Astrocyte (in vitro differentiated cells and primary cell): ENCODE results near the gene PCSK5. TPM values are rescaled to one million over a fixed set of nuclear protein-coding genes. Genes with fewer than 3 reads are reported as not detected.

Source experiments
- DNase-seq: peaks from one replicate; pipeline ENCODE4 v3.0.0-alpha.2; 2010; ENCODE audit warnings: low read depth
- FAIRE-seq: peaks from 2 replicates; lab custom pipeline; 2011; peaks lifted over from hg19 to GRCh38; lab: Jason Lieb, UNC
- H2AFZ ChIP-seq: 2 replicates; pipeline ENCODE4 v1.6.0; 2012; ENCODE audit warnings: low read depth, low read length, inconsistent platforms
- H3K27ac ChIP-seq: 2 replicates; pipeline ENCODE4 v1.5.1; 2011; ENCODE audit warnings: low read depth, low read length, inconsistent platforms
- H3K27me3 ChIP-seq: 2 replicates; pipeline ENCODE4 v1.6.0; 2011; ENCODE audit warnings: low read length, inconsistent platforms; ENCODE audit not compliant: insufficient read depth
- H3K36me3 ChIP-seq: 2 replicates; pipeline ENCODE4 v1.5.1; 2011; ENCODE audit warnings: low read length, inconsistent platforms; ENCODE audit not compliant: insufficient read depth
- H3K4me1 ChIP-seq: 2 replicates; pipeline ENCODE4 v1.5.1; 2011; ENCODE audit warnings: low read length, inconsistent platforms; ENCODE audit not compliant: insufficient read depth
- H3K4me2 ChIP-seq: 2 replicates; pipeline ENCODE4 v1.6.0; 2012; ENCODE audit warnings: low read length, inconsistent platforms
- H3K4me3 ChIP-seq: 2 replicates; pipeline ENCODE4 v1.5.1; 2011; ENCODE audit warnings: low read depth, mild to moderate bottlenecking, low read length, inconsistent platforms; ENCODE audit not compliant: insufficient read depth
- H3K79me2 ChIP-seq: 2 replicates; pipeline ENCODE4 v1.6.0; 2012; ENCODE audit warnings: mild to moderate bottlenecking, low read length, inconsistent platforms; ENCODE audit not compliant: insufficient read depth
- H3K9ac ChIP-seq: 2 replicates; pipeline ENCODE4 v1.6.0; 2012; ENCODE audit warnings: mild to moderate bottlenecking, low read length, inconsistent platforms
- H3K9me3 ChIP-seq: 2 replicates; pipeline ENCODE4 v1.5.1; 2012; ENCODE audit warnings: low read depth, mild to moderate bottlenecking, low read length, inconsistent platforms; ENCODE audit not compliant: insufficient read depth
- H4K20me1 ChIP-seq: 2 replicates; pipeline ENCODE4 v1.6.0; 2012; ENCODE audit warnings: low read length, inconsistent platforms; ENCODE audit not compliant: insufficient read depth
- H3K27ac Mint-ChIP-seq: one replicate; pipeline ENCODE4 v1.8.0; 2021; ENCODE audit warnings: mild to moderate bottlenecking, mixed read lengths; ENCODE audit not compliant: unreplicated experiment
- H3K27me3 Mint-ChIP-seq: one replicate; pipeline ENCODE4 v1.8.0; 2021; ENCODE audit warnings: low read depth, mixed read lengths; ENCODE audit not compliant: unreplicated experiment
- H3K36me3 Mint-ChIP-seq: one replicate; pipeline ENCODE4 v1.8.0; 2021; ENCODE audit warnings: low read depth, mixed read lengths; ENCODE audit not compliant: unreplicated experiment
- H3K4me1 Mint-ChIP-seq: one replicate; pipeline ENCODE4 v1.8.0; 2021; ENCODE audit warnings: low read depth, mixed read lengths; ENCODE audit not compliant: unreplicated experiment
- H3K4me3 Mint-ChIP-seq: one replicate; pipeline ENCODE4 v1.8.0; 2021; ENCODE audit warnings: mild to moderate bottlenecking, moderate library complexity, mixed read lengths; ENCODE audit not compliant: unreplicated experiment
- H3K9me3 Mint-ChIP-seq: one replicate; pipeline ENCODE4 v1.8.0; 2021; ENCODE audit warnings: mild to moderate bottlenecking, mixed read lengths; ENCODE audit not compliant: unreplicated experiment
- EZH2 ChIP-seq: IDR thresholded peaks from 2 replicates; pipeline ENCODE4 v1.6.1; 2012; ENCODE audit warnings: mild to moderate bottlenecking, low read length, inconsistent platforms; ENCODE audit not compliant: insufficient read depth
- total RNA-seq: library from RNA; stranded (reverse); gene quantifications from 2 replicates; pipeline ENCODE4 v1.2.1, GENCODE V29; 2021
- TF ChIP-seq, protein P1 (sequence below): IDR thresholded peaks from 2 replicates; pipeline ENCODE4 v1.5.1; 2011; ENCODE audit warnings: low read depth, mild to moderate bottlenecking, inconsistent platforms, low read length, moderate library complexity; ENCODE audit not compliant: insufficient read depth

PCSK5 gene
- total RNA-seq, 1 donor from 2014 or later: 13.1 TPM

DNA sequence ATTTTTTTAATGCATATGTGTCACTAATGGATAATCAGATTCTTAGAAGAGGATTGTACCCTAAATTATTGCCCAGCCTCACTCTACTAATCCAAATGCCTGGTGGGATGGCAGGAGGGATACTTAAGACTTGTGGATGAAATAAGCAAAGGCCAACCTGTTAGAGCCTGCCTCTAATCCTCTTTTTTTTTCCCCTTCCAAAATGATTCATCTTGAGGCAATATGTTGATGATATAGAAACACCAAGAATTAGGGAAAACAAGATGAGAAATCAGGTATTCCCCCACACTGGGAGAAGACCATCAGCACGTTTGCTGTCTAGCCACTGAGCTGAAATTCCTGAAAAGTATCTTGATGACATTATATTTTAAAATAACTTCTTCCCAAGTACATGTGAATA is 451.7 kb downstream of the PCSK5 start:
- Mint-ChIP-seq H3K4me1 (no peaks in the 10 kb centered on the region), H3K4me3 (no peak overlapping the region), H3K9me3 (peaks cover 4% of the 10 kb centered on the region), H3K27ac (no peak overlapping the region), H3K36me3 (no peaks in the 10 kb centered on the region), H3K27me3 (peaks cover 31% of the 10 kb centered on the region)
- no peaks in the 10 kb centered on the region for H3K79me2 ChIP-seq
- no peak overlapping the region for H3K9ac ChIP-seq
- TF ChIP-seq, protein P1, sequence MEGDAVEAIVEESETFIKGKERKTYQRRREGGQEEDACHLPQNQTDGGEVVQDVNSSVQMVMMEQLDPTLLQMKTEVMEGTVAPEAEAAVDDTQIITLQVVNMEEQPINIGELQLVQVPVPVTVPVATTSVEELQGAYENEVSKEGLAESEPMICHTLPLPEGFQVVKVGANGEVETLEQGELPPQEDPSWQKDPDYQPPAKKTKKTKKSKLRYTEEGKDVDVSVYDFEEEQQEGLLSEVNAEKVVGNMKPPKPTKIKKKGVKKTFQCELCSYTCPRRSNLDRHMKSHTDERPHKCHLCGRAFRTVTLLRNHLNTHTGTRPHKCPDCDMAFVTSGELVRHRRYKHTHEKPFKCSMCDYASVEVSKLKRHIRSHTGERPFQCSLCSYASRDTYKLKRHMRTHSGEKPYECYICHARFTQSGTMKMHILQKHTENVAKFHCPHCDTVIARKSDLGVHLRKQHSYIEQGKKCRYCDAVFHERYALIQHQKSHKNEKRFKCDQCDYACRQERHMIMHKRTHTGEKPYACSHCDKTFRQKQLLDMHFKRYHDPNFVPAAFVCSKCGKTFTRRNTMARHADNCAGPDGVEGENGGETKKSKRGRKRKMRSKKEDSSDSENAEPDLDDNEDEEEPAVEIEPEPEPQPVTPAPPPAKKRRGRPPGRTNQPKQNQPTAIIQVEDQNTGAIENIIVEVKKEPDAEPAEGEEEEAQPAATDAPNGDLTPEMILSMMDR: no peak
- no peak for TF ChIP-seq EZH2
- H3K36me3 ChIP-seq: no peaks in the 10 kb centered on the region
- H3K4me3 ChIP-seq: no peak overlapping the region
- no peak overlapping the region for H3K4me2 ChIP-seq
- H2AFZ ChIP-seq: no peak overlapping the region
- no peaks in the 10 kb centered on the region for H4K20me1 ChIP-seq
- no peaks in the 10 kb centered on the region for H3K27me3 ChIP-seq
- H3K4me1 ChIP-seq: no peaks in the 10 kb centered on the region
- no peaks in the 10 kb centered on the region for H3K9me3 ChIP-seq
- FAIRE-seq (no peak), DNase-seq (no peak)
- H3K27ac ChIP-seq: no peak overlapping the region

DNA sequence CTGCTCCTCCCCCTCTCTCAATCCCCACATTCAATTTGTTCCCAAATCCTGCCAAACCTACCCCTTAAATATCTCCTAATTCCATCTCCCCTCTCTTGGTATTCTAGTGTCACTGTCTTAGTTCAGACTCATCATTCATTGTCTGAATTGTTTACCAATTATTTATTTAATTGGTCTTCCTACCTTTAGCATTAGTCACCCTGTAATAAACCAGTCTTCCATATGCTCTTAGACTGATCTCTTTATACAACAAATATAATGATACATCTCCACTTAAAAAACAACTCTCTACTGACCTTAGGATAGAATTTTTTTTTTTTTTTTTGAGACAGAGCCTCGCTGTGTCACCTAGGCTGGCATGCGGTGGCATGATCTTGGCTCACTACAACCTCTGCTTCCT is 452.4 kb downstream of the PCSK5 start:
- no peak for FAIRE-seq
- no peak overlapping the region for H3K27ac Mint-ChIP-seq
- H3K36me3 ChIP-seq: no peaks in the 10 kb centered on the region

GRCh38 chr9:76349865-76350264 is 459.4 kb downstream of the PCSK5 start:
- H3K4me1 Mint-ChIP-seq: peaks cover 5% of the 10 kb centered on the region
- no peak overlapping the region for H2AFZ ChIP-seq
- H3K9ac ChIP-seq: no peak overlapping the region
- H3K4me2 ChIP-seq: no peak overlapping the region
- no peaks in the 10 kb centered on the region for H3K79me2 ChIP-seq
- H3K4me3 ChIP-seq: no peak overlapping the region
- no peak overlapping the region for H3K27ac ChIP-seq
- no peak for TF ChIP-seq EZH2
- TF ChIP-seq, protein P1: no peak
- no peak overlapping the region for H3K27ac Mint-ChIP-seq
- H3K4me3 Mint-ChIP-seq: no peak overlapping the region
- H3K27me3 Mint-ChIP-seq: peaks cover 29% of the 10 kb centered on the region
- H3K36me3 ChIP-seq: no peaks in the 10 kb centered on the region
- DNase-seq (no peak), FAIRE-seq (no peak)
- H3K9me3 Mint-ChIP-seq: peaks cover 3% of the 10 kb centered on the region
- peaks cover 25% of the 10 kb centered on the region for H3K27me3 ChIP-seq
- H3K9me3 ChIP-seq: no peaks in the 10 kb centered on the region
- H4K20me1 ChIP-seq: no peaks in the 10 kb centered on the region
- H3K4me1 ChIP-seq: no peaks in the 10 kb centered on the region
- H3K36me3 Mint-ChIP-seq: peaks cover 1% of the 10 kb centered on the region

More for the DNA sequence above, 452.4 kb downstream of the PCSK5 start:
- Histone ChIP-seq H3K79me2 (no peaks in the 10 kb centered on the region), H3K9ac (no peak overlapping the region), H3K9me3 (no peaks in the 10 kb centered on the region), H3K27me3 (no peaks in the 10 kb centered on the region), H4K20me1 (no peaks in the 10 kb centered on the region), H3K27ac (no peak overlapping the region), H3K4me3 (no peak overlapping the region), H2AFZ (no peak overlapping the region), H3K4me1 (no peaks in the 10 kb centered on the region), H3K4me2 (no peak overlapping the region)
- no peak overlapping the region for H3K4me3 Mint-ChIP-seq
- H3K4me1 Mint-ChIP-seq: no peaks in the 10 kb centered on the region
- DNase-seq: no peak
- TF ChIP-seq, protein P1: no peak
- no peak for TF ChIP-seq EZH2
- H3K9me3 Mint-ChIP-seq: peaks cover 4% of the 10 kb centered on the region
- no peaks in the 10 kb centered on the region for H3K36me3 Mint-ChIP-seq
- H3K27me3 Mint-ChIP-seq: peaks cover 31% of the 10 kb centered on the region
